Activated T-cell treated with anti-CD3 and anti-CD28 coated beads, Interleukin-2, amount 50 U/mL, for 48 hours (primary cell): Measurements from ENCODE around the gene POGZ.
"Not testable (repeated sequence)": the region's sequence is repeated elsewhere in the genome, so short reads cannot be mapped to it uniquely, and the experiment has no call there.

ENCODE experiments used
- DNase-seq, 2 experiments: peaks; one replicate each; pipeline ENCODE4 v3.0.0-alpha.2; 2020

The POGZ gene

DNA sequence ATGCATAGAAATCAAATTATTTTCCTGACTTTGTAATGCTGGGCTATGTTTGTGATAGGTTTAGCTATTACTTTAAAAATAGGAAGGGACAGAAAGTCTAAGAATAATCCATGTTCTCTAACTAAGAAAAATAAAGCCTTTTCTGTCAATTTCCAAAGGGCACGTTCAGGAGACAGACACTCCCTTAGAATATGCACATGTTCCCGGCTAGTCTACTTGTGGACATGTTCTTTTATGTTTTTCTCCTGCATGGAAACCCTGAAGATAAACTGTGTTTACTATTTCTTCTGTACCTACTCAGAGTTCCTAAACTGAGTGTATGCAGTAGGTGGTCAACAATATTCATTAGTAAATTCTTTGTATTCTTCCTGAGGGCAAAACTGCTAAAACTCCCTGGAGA, 47.4 kb downstream of the POGZ start:
- no peak for DNase-seq

DNA sequence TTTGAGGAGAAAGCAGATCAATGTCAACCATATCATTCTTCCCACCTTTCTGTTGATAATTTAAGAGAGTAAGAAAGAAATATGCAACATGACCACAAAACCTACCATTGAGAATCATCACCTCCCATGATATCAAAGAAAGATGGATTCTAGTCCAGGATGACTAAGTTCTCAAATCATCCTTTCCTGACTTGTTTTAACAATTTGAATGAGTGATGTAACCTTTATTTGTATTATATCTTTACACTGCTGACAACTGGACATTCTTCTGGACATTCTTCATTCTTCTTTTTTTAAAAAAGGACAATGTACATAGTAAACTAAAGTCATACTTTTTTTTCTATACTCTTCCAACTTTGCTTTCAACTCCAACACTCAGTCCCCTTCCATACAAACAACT, 50.4 kb downstream of the POGZ start:
- DNase-seq, result no peak

DNA sequence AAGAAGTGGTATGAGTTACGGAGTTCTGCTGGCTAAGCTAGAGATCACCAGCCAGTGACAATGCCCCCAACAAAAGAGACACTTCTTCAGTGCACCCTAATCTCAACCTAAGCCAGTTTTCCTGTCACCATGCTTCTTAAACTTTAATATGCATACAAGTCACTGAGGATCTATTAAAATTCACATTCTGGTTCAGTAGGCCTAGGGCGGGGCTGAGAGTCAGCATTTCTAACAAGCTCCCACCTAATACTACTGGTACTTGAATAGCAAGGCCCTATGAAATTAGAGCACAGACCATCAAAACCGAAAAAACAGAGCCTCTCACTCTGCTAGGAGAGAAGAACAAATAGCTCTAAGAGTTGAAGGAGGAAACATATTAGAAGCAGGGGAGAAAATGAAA, 52.0 kb downstream of the POGZ start:
- DNase-seq, result no peak

DNA sequence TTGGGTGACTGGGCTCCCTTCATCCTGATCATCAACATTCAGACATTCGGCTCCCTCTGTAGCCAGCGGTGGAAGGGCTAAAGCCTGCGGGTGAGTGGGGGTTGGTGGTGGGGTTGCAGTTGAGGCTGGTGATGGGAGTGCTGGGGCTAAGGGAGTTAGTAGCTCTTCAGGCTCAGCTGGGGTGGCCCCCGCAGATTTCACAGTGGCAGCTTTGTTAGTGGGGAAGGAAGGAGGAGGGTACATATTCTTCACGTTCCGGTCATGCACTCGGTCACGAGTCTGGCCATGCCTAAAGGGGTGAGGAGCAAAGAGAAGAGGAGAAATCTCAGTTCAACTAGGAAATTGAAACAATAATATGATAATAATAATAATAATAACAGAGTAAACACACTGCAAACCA, 53.1 kb downstream of the POGZ start:
- DNase-seq, result no peak

DNA sequence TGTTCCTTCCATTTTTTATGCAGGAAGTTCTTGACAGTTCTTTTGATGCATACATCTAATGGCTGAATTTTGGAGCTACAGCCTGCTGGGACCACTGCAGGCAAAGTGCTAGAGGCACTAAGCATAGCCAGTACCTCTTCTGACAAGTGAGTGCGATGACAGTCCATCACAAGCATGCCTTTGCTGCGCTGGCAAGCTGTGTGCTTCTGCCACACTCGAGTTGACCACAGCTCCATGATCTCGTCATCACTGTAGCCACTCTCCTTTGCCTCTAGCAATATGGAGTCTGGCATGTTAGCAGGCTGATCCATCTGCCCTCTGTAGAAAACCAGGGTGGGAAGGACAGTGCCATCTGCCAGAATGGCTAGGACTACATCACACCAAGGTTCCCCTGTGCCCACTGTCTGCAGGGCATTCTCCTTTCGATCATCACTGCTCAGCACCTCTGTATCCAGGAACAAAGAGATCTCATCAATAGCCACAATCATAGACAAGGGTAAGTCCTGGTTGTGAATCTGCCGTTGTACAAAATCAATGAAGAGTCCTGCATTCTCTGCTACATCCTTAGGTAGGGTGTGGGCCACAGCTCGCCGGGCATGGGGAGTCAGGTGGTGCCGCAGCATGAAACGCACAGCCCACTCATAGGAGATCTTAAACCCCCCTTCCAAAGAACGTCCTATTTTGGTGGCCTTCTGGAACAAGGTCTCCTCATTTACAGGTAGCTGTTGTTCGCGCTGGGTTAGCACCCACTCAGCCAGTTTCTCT, 53.9 kb downstream of the POGZ start:
- DNase-seq, result no peak

DNA sequence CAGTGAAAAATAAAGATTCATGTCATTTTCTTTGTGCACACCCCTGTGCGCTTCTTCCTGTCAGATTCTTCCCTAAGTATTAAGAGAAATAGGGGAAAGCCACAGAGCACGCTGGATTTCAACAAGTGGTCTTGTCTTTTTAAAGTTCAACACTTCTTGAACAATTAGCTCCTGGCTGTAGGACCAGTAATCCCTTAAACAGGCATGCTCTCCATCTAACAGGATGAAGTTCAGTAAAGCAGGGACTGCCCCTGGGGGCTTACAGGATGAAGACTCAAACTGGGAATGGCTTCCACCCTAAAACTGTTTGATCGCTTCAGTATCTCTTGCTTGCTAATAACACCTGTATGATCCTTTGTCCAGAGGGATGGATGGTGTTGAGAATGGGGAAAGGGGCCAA, 55.7 kb downstream of the POGZ start:
- no peak for DNase-seq

DNA sequence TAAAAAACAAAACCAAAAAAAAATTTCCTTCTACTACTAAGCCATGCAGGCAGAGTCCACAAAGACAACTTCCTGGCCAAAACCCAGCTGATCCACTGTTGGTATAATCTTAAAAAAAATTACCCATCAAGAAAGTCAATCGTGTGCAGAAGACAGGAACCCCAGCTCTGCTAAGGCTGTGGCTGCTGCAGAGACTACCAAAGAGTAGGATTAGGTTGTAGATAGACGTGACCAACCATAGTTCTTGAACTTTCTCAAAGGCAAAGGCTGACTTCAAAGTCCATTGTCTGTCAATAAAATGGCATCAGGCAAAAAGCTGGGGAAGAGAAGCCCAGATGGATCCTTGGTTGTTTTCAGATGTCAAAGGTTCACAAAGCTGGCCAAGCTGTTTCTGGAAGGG, 56.5 kb downstream of the POGZ start:
- no peak for DNase-seq

DNA sequence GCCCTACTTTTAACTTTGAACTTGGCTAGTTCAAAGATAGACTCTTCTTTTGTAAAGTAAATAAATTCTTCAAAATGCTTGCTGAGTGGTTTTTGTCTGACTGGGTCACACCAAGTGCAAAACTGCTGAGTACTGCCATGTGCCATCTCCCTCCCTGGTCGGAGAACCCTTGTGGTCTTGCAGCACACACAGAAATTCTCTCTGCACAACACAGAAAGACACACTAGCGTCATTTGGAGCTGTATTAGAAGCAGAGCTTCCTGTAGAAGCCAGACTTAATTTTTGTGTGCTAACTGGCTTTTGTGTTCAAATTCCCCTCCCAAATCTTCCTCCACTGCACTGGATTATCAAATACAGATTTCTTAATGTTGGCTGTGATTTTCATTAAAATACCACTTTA, 57.4 kb downstream of the POGZ start:
- DNase-seq, result no peak

DNA sequence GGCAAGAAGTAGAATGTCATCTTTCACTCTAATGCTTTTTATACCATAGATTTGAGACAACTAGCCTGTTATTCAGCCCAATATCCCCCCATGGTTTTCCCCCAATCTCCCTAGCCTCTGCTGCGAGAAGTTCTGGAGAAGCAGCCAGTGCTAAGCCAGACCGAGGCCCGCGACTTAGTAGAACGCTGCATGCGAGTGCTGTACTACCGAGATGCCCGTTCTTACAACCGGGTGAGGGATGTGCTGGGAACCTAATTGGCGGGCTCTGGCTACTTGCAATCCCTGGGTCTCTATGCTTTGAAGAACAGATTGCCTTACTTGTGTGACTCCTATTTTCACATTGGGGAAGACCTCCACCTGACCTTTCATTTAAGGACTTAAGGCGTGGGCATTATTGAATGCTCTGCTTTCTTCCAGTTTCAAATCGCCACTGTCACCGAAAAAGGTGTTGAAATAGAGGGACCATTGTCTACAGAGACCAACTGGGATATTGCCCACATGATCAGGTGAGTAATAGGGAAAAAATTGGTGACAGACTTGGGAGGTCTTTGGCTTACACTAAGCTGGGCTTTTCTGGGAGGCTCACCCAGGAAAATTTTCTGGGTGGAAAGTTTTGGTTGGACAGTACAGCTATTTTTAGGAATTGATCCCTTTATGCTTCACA, 58.0 kb downstream of the POGZ start:
- DNase-seq, result no peak

DNA sequence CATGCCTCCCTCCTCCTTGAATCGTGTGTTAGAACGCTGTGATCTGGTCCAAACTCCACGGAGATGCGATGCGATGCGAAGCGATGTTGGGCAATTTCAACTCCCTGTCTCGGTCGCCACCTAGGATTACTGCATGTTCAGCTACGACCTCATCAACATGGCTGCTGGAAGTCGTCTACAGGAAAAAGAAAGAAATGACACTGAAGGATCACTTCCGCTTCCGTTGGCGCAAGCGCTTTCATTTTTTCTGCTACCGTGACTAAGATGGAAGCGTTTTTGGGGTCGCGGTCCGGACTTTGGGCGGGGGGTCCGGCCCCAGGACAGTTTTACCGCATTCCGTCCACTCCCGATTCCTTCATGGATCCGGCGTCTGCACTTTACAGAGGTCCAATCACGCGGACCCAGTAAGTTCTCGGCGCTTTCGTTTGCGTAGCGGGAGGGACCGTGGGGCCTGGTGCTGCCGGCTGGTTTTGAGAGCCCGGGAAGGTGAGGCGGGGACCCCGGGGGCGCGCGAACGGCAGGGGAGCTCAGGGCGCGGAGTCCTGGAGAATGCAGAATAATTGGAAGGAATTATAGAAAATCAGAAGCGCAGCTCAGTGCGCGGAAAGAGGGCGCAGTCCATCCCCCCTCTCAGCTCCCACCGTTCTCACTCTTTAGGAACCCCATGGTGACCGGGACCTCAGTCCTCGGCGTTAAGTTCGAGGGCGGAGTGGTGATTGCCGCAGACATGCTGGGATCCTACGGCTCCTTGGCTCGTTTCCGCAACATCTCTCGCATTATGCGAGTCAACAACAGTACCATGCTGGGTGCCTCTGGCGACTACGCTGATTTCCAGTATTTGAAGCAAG, 59.7 kb downstream of the POGZ start, which contains the start of gene PSMB4:
PSMB4 (plus strand) TSS at position 250 of the 848 bp plus-strand sequence; CDS start at position 265, 15 bp downstream.
- DNase-seq, result peak; percentile 82 to 83

DNA sequence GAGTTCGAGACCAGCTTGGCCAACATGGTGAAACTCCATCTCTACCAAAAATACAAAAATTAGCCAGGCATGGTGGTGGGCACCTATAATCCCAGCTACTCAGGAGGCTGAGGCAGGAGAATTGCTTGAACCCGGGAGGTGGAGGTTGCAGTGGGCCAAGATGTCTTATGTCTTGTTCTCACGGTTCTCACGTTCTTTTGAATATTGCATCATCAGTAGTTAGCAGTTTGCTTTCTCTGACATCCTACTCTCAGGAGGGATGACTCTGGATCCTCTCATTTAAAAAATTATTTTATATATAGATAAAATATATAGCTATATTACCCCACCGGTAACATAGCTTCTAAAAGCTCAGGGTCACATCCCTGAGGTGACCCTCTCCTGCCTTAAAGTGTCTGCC, 63.0 kb downstream of the POGZ start:
- not testable (repeated sequence) for DNase-seq

DNA sequence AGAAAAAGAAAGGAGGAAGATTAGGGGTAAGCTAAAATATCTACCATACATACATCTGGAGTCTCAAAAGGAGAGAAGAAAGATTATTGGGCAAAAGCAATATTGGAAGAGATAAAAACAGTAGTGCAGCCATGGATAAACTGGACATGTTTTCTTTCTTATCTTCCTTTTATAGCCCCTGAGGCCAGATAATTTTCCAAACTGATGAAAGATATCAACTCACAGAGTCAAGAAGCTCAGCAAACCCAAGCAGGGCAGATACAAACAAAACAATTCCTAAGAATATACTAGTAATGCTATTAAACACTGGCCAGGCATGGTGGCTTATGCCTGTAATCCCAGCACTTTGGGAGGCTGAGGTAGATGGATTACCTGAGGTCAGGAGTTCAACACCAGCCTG, 65.7 kb downstream of the POGZ start:
- DNase-seq, result no peak

DNA sequence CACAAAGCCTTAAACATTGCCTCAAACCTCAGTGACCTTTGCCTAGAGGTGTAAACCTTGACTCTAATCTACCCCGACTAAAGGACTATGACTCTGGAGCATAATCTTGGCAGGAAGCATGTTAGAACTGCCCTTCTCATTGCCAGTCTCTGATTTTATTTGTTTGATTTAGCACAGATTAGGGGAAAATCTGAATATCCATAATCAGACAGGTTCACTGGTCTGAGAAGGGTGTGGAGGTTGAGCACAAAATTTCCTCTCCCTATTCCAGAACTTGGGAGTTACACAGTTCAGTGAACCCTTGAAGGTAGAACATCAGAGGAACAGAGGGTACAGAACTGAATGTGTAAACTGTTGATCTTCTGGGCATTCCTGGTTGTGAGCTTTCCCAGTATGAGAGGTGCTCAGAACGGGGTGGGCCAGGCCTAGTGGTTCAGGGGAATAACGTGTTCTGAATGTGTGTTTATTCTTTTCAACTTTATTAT, 68.2 kb downstream of the POGZ start:
- no peak for DNase-seq

DNA sequence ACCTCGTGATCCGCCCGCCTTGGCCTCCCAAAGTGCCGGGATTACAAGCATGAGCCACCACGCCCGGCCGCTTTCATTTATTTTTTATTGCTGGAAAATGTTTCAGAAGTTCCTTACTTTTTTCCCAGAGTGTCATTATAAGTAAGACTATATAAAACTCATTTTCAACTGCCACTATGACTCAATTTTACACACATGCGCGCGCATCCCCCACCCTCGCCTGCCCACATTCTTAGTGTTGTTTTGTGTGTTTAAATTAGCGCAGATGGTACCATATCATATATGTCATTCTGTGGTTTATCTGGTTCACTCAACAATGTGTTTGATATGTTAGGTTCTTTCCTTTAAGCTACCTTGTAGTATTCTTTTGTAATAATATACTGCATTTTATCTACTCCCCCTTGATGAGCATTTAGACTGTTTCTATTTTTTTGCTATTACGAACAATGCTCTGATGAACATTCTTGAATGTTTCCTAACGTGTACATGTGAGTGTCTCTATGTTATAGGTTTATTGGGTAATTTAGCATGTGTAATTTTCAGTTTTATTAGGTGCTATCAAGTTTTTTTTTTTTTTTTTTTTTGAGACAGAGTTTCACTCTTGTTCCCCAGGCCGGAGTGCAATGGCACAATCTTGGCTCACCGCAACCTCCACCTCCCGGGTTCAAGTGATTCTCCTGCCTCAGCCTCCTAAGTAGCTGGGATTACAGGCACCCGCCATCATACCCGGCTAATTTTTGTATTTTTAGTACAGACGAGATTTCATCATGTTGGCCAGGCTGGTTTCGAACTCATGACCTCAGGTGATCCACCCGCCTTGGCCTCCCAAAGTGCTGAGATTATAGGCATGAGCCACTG, 68.8 kb downstream of the POGZ start:
- DNase-seq, result not testable (repeated sequence)

DNA sequence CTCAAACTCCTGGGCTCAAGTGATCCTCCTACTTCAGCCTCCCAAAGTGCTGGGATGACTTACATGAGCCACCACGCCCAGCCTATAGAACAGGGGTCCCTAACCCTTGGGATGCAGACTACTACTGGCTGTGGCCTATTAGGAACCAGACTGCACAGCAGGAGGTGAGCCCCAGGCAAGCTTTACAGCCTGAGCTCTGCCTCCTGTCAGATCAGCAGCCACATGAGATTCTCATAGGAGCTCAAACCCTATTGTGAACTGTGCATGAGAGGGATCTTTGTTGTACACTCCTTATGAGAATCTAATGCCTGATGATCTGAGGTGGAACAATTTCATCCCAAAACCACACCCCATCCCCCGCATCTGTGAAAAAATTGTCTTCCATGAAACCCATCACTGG, 73.3 kb downstream of the POGZ start:
- DNase-seq, result no peak

DNA sequence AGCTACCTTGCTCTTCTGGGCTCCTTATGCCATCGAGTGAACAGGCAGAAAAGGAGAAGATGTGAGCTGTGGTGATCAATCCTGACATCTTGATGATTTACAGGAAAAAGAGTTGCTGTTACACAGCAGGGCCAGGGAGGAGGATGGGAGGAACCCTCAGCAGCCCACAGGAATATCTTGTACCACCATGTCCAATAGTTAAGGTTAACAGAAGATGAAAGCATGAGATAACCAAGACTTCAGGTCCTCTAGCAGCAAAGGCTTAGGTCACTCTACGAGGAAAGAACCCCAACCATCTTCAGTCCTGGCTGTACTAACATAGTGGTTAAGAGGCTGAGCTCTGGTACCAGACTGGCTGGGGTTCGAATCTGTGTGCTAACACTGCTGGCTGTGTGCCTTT, 74.7 kb downstream of the POGZ start:
- no peak for DNase-seq

DNA sequence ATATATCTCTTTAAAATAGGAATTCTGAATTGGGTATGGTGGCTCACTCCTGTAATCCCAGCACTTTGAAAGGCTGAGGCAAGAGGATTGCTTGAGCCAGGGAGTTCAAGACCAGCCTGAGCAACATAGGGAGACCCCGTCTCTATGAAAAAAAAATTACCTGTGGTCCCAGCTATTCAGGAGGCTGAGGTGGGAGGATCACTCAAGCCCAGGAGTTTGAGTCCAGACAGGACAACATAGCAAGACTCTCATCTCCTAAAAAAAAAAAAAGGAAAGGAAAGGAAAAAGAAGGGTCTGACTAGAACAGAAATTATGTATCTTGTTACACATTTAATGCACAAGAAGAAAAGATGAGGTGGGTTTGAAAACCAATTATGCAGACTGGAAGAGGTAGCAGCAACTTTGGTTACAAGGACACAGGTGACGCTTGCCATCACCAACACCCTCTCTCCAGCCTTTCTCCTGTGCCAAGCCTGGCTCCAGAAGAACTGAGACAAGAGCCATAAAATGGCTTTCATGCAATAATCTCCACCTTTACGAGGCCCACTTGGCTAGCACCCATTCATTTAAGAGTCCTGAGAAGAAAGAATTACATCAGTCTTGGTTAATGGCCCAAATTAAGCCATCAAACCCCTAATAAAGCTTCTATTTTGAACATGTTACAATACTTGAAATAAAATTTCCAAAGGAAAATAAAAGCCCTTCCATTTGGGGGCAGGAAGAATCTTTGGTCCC, 82.0 kb downstream of the POGZ start:
- DNase-seq, result no peak

DNA sequence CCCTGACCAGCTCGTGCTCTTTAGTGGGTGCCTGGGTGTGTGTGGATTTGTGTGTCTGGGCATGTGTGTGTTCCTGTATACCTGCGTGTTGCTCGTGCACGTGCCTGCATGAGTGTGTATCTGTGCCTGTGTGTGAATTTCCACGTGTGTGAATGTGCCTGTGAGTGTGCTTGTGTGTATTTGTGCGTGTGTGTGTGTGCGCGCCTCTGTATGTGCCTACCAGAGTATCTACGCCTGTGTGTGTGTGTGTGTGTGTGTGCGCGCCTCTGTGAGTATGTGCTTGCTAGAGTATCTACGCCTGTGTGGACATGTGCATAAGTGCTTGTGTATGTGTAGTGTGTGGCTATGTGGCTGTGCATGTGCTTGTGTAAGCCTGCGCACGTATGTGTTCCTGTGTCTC, 86.1 kb downstream of the POGZ start:
- DNase-seq, result no peak

DNA sequence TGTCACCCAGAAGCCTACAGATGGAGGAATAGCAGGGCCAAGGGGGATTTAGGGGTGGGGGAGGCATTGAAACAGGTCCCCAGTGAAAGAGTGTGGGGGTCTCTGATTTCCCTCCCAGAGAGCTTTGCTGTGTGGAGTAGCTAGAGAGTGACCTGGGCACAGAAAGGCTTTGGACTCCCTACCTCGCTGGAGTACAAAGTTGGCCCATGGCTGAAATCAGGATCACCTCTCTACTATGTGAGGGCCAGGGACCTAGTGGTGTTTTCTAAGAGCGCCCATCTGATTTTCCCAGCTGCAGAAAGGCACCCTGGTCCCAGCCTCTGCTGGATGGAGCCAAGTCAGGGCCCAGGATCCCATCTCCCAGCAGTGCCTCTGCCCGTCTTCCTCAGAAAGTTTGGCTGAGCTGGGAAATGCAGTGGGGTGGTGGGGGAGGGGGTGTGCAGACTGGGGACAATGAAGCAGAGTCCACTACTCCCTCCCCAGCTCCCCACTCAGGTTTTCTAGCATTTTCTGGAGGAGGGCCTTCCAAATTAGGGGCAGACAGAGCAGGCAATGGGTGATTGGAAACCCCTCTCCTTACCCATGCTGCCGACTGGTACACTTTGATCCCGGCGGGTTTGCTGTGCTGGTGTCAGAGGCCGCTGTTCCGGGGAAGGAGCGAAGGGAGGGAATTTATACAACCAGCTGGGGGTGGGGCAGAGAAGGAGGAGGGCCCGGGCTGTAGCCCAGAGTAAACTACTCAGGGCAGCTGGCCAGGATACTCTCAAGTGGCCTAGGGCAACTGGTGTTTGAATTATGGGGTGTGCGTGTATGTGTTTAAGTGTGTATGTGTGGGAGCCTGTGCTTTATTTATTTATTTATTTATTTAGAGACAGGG, 87.0 kb downstream of the POGZ start, which contains the start of gene SELENBP1:
SELENBP1 (minus strand) TSS at position 648 of the 877 bp plus-strand sequence; CDS start at position 584, 64 bp downstream.
- no peak for DNase-seq

DNA sequence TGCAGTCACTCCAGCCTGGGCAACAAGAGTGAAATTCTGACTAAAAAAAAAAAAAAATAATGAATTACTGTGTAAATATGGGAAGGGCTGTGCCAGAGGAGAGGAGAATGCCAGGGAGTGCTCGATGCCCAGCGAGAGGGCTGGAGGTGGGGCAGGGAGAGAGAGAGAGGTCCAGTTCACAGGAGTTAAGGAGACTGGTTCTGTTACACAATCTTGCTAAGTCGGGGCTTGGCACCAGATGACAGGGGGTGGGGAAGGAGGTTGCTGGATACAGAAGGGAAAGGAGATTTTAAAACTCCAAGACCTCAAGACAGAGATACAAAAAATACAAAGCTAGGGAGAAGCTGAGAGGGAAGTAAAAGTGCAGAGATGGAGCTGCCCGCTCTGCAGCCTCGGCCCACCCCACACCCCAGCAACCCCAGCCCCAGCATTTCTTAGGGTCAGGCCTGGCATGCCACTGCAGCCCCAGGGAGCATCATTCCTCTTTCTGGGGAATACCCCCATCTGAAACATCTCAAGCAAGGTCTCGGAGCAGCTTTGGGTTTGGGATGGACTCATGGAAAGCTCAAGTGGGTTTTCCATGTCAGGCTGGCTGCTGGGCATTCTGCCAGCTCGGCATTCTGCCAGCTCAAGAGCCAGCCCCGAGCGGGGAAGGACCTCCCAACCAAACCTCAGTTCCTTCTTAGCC, 87.8 kb downstream of the POGZ start:
- no peak for DNase-seq
